ENCODE measurements around the gene POLR2H.

Gene POLR2H

GRCh38 chr3:184391266-184391665 is 29.8 kb downstream of the POLR2H start:
- no peak for DNase-seq
- Histone ChIP-seq H3K9me3 (ENCODE audit: insufficient read depth, low read depth, low read length) (peaks cover 4% of the 10 kb centered on the region), H3K79me1 (ENCODE audit: low read length) (no peaks in the 10 kb centered on the region), H4K12ac (ENCODE audit: low read depth, low read length) (no peak overlapping the region), H3K23ac (ENCODE audit: low read length) (no peak overlapping the region), H2BK5ac (ENCODE audit: low read depth, low read length, poor library complexity) (no peak overlapping the region), H3K27ac (ENCODE audit: low read depth, low read length) (no peak overlapping the region), H3K36me3 (ENCODE audit: control insufficient read depth in 1 of 2, insufficient read depth in 2 of 2, low read length in 2 of 2) (peaks cover 0 to 3% of the 10 kb centered on the region in 2 experiments), H3K4me1 (ENCODE audit: control insufficient read depth in 1 of 2, insufficient read depth in 2 of 2, low read length in 2 of 2) (no peaks in the 10 kb centered on the region), H3K4me2 (ENCODE audit: low read length) (no peak overlapping the region), H2AFZ (ENCODE audit: insufficient read depth, low read length, poor library complexity) (no peak overlapping the region), H3K27me3 (ENCODE audit: insufficient read depth, low read length) (no peaks in the 10 kb centered on the region), H3K14ac (ENCODE audit: low read length) (no peak overlapping the region), H3K4ac (ENCODE audit: low read depth, low read length) (no peak overlapping the region), H3K4me3 (ENCODE audit: low read depth, low read length) (no peak overlapping the region), H2AK5ac (ENCODE audit: low read length) (no peak overlapping the region), H3K18ac (ENCODE audit: low read length) (no peak overlapping the region), H3K9ac (ENCODE audit: low read length) (no peak overlapping the region), H4K91ac (ENCODE audit: low read depth, low read length) (no peak overlapping the region), H2BK12ac (ENCODE audit: low read length) (no peak overlapping the region), H3K79me2 (ENCODE audit: control insufficient read depth, insufficient read depth, low read length, poor library complexity) (no peaks in the 10 kb centered on the region), H4K8ac (ENCODE audit: low read depth, low read length) (no peak overlapping the region), H2BK120ac (ENCODE audit: insufficient read depth, low read length, poor library complexity) (no peak overlapping the region)
- no CpG with 5 or more reads among the region's 3 CpGs for WGBS (ENCODE audit: extremely low coverage, insufficient coverage, insufficient read length)

- no peak overlapping the region for H3K27ac ChIP-seq (ENCODE audit: low read depth, low read length)
- H3K9ac ChIP-seq (ENCODE audit: low read length), result no peak overlapping the region
- peaks cover 2% of the 10 kb centered on the region for H3K9me3 ChIP-seq (ENCODE audit: insufficient read depth, low read depth, low read length)
- no peak overlapping the region for H3K4ac ChIP-seq (ENCODE audit: low read depth, low read length)
- no peaks in the 10 kb centered on the region for H3K79me2 ChIP-seq (ENCODE audit: control insufficient read depth, insufficient read depth, low read length, poor library complexity)
- no peak overlapping the region for H3K4me3 ChIP-seq (ENCODE audit: low read depth, low read length)
- no peak overlapping the region for H3K14ac ChIP-seq (ENCODE audit: low read length)
- no peak overlapping the region for H2AFZ ChIP-seq (ENCODE audit: insufficient read depth, low read length, poor library complexity)
- H4K8ac ChIP-seq (ENCODE audit: low read depth, low read length), result no peak overlapping the region
- H3K27me3 ChIP-seq (ENCODE audit: insufficient read depth, low read length), result no peaks in the 10 kb centered on the region
- H3K4me1 ChIP-seq (ENCODE audit: control insufficient read depth in 1 of 2, insufficient read depth in 2 of 2, low read length in 2 of 2), result no peaks in the 10 kb centered on the region
- H2AK5ac ChIP-seq (ENCODE audit: low read length), result no peak overlapping the region
- H3K4me2 ChIP-seq (ENCODE audit: low read length), result no peak overlapping the region
- H3K23ac ChIP-seq (ENCODE audit: low read length), result no peak overlapping the region
- no peak for DNase-seq
- H2BK12ac ChIP-seq (ENCODE audit: low read length), result no peak overlapping the region
- H2BK120ac ChIP-seq (ENCODE audit: insufficient read depth, low read length, poor library complexity), result no peak overlapping the region
- H3K18ac ChIP-seq (ENCODE audit: low read length), result no peak overlapping the region
- no CpG with 5 or more reads among the region's 5 CpGs for WGBS (ENCODE audit: extremely low coverage, insufficient coverage, insufficient read length)
- H2BK5ac ChIP-seq (ENCODE audit: low read depth, low read length, poor library complexity), result no peak overlapping the region
- H3K79me1 ChIP-seq (ENCODE audit: low read length), result no peaks in the 10 kb centered on the region
- no peak overlapping the region for H4K91ac ChIP-seq (ENCODE audit: low read depth, low read length)
- H4K12ac ChIP-seq (ENCODE audit: low read depth, low read length), result no peak overlapping the region
- H3K36me3 ChIP-seq (ENCODE audit: control insufficient read depth in 1 of 2, insufficient read depth in 2 of 2, low read length in 2 of 2), result no peaks in the 10 kb centered on the region
These were observed 33.8 kb downstream of the POLR2H start for GRCh38 chr3:184395320-184395660.

- no peak overlapping the region for H2AK5ac ChIP-seq (ENCODE audit: low read length)
- H2BK120ac ChIP-seq (ENCODE audit: insufficient read depth, low read length, poor library complexity), result no peak overlapping the region
- H3K9ac ChIP-seq (ENCODE audit: low read length), result no peak overlapping the region
- no peak overlapping the region for H3K14ac ChIP-seq (ENCODE audit: low read length)
- no peaks in the 10 kb centered on the region for H3K36me3 ChIP-seq (ENCODE audit: control insufficient read depth in 1 of 2, insufficient read depth in 2 of 2, low read length in 2 of 2)
- no peak overlapping the region for H3K23ac ChIP-seq (ENCODE audit: low read length)
- H2AFZ ChIP-seq (ENCODE audit: insufficient read depth, low read length, poor library complexity), result no peak overlapping the region
- H3K4ac ChIP-seq (ENCODE audit: low read depth, low read length), result no peak overlapping the region
- H3K9me3 ChIP-seq (ENCODE audit: insufficient read depth, low read depth, low read length), result no peaks in the 10 kb centered on the region
- no peak overlapping the region for H2BK5ac ChIP-seq (ENCODE audit: low read depth, low read length, poor library complexity)
- H3K18ac ChIP-seq (ENCODE audit: low read length), result no peak overlapping the region
- no peak overlapping the region for H3K4me2 ChIP-seq (ENCODE audit: low read length)
- DNase-seq, result no peak
- H4K8ac ChIP-seq (ENCODE audit: low read depth, low read length), result no peak overlapping the region
- no peaks in the 10 kb centered on the region for H3K4me1 ChIP-seq (ENCODE audit: control insufficient read depth in 1 of 2, insufficient read depth in 2 of 2, low read length in 2 of 2)
- no peak overlapping the region for H2BK12ac ChIP-seq (ENCODE audit: low read length)
- WGBS (ENCODE audit: extremely low coverage, insufficient coverage, insufficient read length), result no CpG with 5 or more reads among the region's 9 CpGs
- no peaks in the 10 kb centered on the region for H3K27me3 ChIP-seq (ENCODE audit: insufficient read depth, low read length)
- no peak overlapping the region for H3K4me3 ChIP-seq (ENCODE audit: low read depth, low read length)
- H4K91ac ChIP-seq (ENCODE audit: low read depth, low read length), result no peak overlapping the region
- no peaks in the 10 kb centered on the region for H3K79me1 ChIP-seq (ENCODE audit: low read length)
- H4K12ac ChIP-seq (ENCODE audit: low read depth, low read length), result no peak overlapping the region
- H3K79me2 ChIP-seq (ENCODE audit: control insufficient read depth, insufficient read depth, low read length, poor library complexity), result no peaks in the 10 kb centered on the region
- no peak overlapping the region for H3K27ac ChIP-seq (ENCODE audit: low read depth, low read length)
These were observed 37.9 kb downstream of the POLR2H start for GRCh38 chr3:184399410-184399809.

GRCh38 chr3:184405075-184406030 is 43.8 kb downstream of the POLR2H start:
- Histone ChIP-seq H2BK12ac (ENCODE audit: low read length) (no peak overlapping the region), H2AFZ (ENCODE audit: insufficient read depth, low read length, poor library complexity) (no peak overlapping the region), H3K9me3 (ENCODE audit: insufficient read depth, low read depth, low read length) (no peaks in the 10 kb centered on the region), H2BK120ac (ENCODE audit: insufficient read depth, low read length, poor library complexity) (no peak overlapping the region), H3K36me3 (ENCODE audit: control insufficient read depth in 1 of 2, insufficient read depth in 2 of 2, low read length in 2 of 2) (no peaks in the 10 kb centered on the region), H4K8ac (ENCODE audit: low read depth, low read length) (no peak overlapping the region), H3K23ac (ENCODE audit: low read length) (no peak overlapping the region), H3K27me3 (ENCODE audit: insufficient read depth, low read length) (no peaks in the 10 kb centered on the region), H3K4ac (ENCODE audit: low read depth, low read length) (no peak overlapping the region), H2AK5ac (ENCODE audit: low read length) (no peak overlapping the region), H3K27ac (ENCODE audit: low read depth, low read length) (no peak overlapping the region), H2BK5ac (ENCODE audit: low read depth, low read length, poor library complexity) (no peak overlapping the region), H3K4me2 (ENCODE audit: low read length) (no peak overlapping the region), H3K4me1 (ENCODE audit: control insufficient read depth in 1 of 2, insufficient read depth in 2 of 2, low read length in 2 of 2) (no peaks in the 10 kb centered on the region), H3K14ac (ENCODE audit: low read length) (no peak overlapping the region), H3K4me3 (ENCODE audit: low read depth, low read length) (no peak overlapping the region), H4K91ac (ENCODE audit: low read depth, low read length) (no peak overlapping the region), H3K79me1 (ENCODE audit: low read length) (no peaks in the 10 kb centered on the region), H3K18ac (ENCODE audit: low read length) (no peak overlapping the region), H3K9ac (ENCODE audit: low read length) (no peak overlapping the region), H3K79me2 (ENCODE audit: control insufficient read depth, insufficient read depth, low read length, poor library complexity) (no peaks in the 10 kb centered on the region), H4K12ac (ENCODE audit: low read depth, low read length) (no peak overlapping the region)
- no peak for DNase-seq
- no CpG with 5 or more reads among the region's 20 CpGs for whole genome bisulfite sequencing (ENCODE audit: extremely low coverage, insufficient coverage, insufficient read length)

Data from trophoblast cell (in vitro differentiated cells and primary cell).